A549 (cell line): ENCODE measurements around the gene PRR5.

Source experiments
- CHD2 ChIP-seq: fragments of 150-350 bp; IDR thresholded peaks from 2 replicates; pipeline ENCODE4 v1.6.1; 2014; ENCODE audit warnings: low read length; ENCODE audit not compliant: partially characterized antibody
- CTCF ChIP-seq: fragments of >200 bp; sonication (Bioruptor Twin); formaldehyde crosslinking; IDR thresholded peaks from 3 replicates; pipeline ENCODE4 v1.5.1; 2016
- MAX ChIP-seq: IDR thresholded peaks from 2 replicates; pipeline ENCODE4 v1.6.1; 2012
- RFX5 ChIP-seq: fragments of 450-650 bp; IDR thresholded peaks from 2 replicates; pipeline ENCODE4 v1.7.1; 2014; ENCODE audit warnings: antibody characterized with exemption, mild to moderate bottlenecking, moderate library complexity

- TF ChIP-seq CTCF (no peak), CHD2 (no peak), MAX (no peak), RFX5 (no peak)
Observed at GRCh38 chr22:44689915-44690524, 12.0 kb upstream of the PRR5 start.
